Amniotic epithelial cell (primary cell): ENCODE data around the gene TEN1.
A peak's percentile ranks its signal among the peaks of the same experiment; 100 is the strongest.

Experiments used
- DNase-seq: peaks from one replicate; pipeline ENCODE4 v3.0.0-alpha.2; 2010; ENCODE audit warnings: low read depth

The TEN1 gene

DNA sequence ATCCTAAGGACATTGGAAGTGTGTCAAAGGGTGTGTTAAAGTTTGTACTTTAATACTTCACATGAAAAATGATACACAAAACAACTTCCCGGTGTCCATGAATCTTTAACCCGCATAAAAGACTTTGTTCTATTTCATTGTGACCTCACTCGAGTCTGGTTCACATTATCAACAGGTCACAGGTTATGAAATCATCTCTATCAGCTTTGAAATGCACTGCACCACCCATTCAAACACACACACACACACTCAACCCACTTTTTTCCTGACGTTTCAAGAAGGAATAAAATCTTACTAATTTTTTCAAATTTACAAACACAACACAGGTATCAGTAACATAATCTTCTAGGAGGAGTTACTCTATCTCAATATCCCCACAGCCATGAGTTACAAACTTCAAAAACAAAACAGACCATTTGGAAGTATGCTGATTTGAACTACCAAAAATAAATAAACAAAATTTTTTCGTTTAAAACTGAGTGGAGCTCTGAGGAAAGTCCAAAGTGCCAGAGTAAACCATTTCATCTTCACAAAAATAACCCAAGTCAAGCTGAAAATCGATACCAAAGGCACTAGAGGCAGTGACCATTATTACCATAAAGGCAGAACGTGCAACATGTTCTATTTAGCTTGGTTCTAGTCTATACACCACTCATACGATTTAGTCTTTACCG is 2.7 kb upstream of the TEN1 start:
- DNase-seq, result peak; percentile 41

DNA sequence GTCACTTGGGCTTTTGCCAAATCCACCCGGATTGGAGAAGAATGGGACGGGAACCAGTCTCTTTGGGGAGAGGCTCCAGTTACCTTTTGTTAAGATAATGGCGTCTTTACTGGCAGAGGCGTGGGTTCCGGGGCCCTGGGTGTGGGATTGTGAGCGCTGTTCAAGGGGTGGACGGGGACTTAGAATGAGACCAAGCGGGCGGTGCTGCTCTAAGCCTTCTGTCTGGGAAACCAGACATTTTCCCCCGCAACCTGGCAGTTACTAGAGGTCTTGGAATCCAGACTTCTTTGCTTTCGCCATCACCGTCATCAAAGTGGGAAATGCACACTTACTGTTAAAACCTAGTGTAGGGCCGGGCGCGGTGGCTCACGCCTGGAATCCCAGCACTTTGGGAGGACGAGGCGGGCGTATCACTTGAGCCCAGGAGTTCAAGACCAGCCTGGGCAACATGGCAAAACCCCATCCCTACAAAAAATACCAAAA is 706 bp downstream of the TEN1 start:
- DNase-seq, result peak; percentile 85

DNA sequence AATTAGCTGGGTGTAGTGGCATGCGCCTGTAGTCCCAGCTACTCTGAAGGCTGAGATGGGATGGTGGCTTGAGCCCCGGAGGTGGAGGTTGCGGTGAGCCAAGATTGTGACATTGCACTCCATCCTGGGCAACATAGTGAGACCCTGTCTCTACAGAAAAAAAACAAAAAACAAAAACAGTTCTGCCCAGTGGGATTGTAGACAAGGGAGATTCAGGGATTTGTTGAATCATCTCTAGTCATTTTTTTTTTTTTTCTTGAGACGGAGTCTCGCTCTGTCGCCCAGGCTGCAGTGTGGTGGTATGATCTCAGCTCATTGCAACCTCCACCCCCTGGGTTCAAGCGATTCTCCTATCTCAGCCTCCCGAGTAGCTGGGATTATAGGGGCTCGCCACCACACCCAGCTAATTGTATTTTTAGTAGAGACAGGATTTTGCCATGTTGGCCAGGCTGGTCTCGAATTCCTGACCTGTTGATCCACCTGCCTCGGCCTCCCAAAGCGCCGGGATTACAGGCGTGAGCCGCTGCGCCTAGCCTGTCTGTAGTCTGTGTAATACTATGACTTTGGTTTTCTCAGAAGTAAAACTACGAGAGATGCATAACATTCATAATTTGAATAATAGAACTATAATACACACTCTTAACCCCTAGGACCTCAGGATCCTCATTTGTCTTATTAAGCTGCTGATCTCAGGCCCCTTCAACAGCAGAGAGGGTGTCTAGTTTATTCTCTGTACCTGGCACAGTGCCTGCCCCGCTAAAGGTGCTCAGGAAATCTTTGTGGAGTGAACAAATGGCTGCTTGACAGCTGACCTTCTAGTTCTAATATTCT is 1.4 kb downstream of the TEN1 start:
- peak; percentile 30 for DNase-seq

DNA sequence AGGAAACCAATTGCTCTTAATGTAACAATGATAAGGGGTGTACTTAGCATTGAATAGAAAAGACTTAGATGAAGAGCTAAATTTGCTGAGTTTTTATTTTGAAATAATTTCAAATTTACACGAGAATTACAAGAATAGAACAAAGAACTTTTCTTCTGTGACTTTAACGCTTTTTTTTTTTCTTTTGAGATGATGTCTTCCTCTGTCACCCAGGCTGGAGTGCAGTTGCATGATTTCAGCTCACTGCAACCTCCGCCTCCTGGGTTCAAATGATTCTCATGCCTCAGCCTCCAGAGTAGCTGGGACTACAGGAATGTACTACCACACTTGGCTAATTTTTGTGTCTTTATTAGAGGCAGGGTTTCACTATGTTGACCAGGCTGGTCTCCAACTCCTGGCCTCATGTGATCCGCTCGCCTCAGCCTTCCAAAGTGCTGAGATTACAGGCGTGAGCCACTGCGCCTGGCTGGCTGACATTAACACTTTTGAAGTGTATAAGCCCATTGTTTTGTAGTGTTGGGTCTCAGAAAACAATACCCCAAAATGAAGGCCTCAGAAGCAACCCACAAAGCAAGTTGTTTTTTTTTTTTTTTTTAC is 2.1 kb downstream of the TEN1 start:
- DNase-seq, result no peak

DNA sequence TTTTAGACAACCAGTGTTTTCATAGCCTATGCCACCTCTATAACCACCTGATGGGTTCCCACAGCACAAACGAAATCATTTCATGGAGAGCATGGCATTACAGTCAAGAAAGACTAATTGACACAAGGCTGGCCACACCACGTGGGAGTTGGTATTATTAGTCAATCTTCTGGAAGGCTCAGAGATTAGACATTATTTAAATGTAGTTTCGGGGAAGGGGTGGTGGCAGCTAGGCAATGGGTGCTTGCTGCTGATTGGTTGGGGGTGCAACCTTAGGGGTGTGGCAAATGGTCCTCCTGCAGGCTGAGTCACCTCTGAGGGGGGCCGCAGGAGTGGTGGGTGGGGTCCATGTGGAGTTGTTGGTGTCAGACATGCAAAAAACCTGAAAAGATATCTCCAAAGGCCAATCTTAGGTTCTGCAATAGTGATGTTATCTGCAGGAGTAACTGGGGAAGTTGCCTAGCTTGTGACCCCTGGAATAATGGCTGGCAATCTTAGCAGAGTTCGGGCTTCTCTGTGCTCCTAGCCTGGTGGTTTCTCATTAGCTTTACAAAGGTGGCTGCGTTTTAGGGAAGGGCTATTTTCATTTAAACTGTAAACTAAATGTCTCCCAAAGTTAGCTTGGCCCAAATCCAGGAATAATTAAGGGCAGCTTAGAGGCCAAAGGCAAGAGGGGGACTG is 4.6 kb downstream of the TEN1 start:
- peak; percentile 81 for DNase-seq

DNA sequence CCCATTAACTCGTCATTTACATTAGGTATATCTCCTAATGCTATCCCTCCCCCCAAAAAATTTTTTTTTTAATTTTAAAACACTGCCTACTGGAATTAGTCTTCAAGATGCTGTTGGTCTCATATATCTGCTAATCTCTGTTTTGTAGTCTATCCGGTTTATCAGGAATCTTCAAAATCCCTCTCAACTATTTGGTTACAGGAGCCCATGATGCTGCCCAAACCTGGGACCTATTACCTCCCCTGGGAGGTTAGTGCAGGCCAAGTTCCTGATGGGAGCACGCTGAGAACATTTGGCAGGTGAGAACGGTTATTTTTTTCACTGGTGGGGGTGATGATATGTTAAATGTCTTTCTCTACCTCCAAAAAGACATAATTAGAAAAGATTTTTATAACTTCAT is 6.9 kb downstream of the TEN1 start:
- DNase-seq, result no peak

DNA sequence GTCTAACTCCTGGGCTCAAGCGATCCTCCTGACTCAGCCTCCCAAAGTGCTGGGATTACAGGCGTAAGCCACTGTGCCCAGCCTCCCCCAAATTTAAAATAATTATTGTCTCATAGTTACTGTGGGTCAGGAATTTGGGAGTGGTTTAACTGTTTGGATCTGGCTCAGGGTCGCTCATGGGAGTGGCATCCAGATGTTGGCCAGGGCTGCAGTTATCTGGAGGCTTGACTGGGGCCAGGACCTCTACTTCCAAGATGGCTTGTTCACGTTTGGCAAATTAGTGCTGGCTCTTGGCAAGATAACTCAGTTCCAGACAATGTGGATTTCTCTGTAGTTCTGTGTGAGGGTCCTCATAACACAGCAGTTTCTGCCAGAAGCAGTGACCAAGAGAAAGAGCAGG is 8.0 kb downstream of the TEN1 start:
- no peak for DNase-seq

DNA sequence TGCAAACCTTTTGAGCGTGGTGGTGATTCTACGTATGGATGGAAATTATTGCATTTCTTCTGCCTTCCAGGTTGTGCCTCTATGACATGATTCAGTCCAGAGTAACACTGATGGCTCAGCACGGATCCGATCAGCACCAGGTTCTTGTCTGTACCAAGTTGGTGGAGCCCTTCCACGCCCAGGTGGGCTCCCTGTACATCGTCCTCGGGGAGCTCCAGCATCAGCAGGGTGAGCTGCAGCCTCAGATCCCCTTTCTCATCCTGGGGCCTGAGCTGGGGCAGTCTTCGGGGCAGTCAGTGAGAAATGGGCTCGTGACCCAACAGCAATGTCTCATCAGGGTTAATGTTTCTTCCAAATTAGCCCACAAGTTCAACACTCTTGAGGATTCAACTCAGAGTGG is 12.4 kb downstream of the TEN1 start:
- DNase-seq, result no peak

DNA sequence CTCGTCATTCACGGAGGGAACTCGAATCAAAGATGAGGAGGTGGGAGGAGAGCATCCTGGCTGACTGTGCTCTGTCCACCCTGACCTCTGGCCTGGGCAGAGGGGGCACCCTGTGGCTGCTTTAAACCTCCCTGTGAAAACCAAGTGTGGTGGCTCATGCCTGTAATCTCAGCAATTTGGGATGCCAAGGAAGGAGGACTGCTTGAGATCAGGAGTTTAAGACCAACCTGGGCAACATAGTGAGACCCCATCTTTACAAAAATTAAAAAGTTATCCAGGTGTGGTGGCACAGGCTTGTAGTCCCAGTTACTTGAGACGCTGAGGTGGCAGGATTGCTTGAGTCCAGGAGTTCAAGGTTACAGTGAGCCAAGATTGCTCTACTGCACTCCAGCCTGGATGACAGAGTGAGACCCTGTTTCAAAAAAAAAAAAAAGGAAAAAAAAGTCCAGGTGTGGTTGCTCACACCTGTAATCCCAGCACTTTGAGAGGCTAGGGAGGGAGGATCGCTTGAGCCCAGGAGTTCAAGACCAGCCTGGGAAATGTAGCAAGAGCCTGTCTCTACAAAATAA is 15.8 kb downstream of the TEN1 start:
- no peak for DNase-seq

DNA sequence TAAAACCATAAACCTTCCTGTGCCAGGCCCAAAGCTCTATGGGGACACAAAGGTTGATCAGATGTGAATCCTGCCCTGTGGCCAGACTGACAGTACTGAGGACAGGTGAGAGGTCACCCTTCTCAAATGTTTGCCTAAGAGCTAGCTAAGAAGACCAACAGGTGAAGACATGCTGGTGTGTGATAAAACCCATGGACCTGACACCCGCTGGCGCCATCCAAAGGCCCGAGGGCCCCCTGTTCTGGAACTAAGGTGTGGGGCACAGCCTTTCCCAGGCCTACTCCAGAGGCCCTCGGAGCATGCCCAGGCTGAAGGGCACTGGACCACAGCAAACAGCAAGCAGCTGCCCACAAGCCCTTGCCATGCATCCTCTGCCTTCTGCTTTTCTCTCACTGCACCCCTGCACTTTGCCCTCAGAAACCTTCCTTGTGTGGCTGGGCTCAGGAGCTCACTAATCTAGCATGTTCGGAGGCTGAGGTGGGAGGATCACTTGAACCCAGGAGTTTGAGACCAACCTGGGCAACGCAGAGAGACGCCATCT is 16.4 kb downstream of the TEN1 start:
- no peak for DNase-seq

DNA sequence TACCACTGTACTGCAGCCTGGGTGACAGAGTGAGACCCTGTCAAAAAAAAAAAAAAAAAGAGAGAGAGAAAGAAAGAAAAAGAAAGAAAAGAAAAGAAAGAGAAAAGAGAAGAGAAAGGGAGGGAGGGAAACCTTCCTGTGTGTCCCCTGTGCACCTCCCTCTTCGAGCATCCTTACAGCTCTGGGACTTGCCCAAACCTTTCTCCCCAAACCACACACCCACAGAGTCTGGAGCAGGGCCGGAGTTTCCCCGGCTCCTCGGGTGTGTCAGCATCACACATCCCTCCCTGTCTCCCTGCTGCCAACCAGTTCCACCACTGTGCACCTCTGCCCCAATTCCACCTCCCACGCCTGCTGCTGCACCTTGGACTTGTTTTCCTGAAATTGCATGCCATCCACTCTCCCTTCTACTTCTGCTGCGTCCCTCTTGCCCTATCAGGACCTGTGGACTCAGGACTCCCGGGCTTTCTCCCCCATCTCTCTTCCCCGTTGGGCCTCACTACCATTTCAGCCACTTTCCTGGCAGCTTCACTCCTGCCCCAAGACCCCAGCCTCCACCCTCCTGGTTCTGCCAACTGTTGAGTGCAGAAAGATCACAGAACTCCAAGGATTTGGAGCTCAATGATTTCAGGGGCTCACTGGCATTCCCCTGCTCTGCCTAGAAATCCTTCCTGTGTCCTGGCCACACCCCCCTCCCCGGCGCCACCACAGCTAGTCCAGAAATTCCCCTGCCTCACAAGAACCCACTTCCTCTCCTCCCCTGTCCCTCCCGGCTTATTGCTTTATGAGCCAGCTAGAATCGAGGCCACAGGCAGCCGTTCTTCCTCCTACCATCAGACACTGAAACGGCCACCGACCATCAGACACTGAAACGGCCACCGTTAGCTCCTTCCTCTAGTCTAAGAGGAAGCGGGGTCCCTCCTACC is 17.9 kb downstream of the TEN1 start:
- DNase-seq, result peak; percentile 39

DNA sequence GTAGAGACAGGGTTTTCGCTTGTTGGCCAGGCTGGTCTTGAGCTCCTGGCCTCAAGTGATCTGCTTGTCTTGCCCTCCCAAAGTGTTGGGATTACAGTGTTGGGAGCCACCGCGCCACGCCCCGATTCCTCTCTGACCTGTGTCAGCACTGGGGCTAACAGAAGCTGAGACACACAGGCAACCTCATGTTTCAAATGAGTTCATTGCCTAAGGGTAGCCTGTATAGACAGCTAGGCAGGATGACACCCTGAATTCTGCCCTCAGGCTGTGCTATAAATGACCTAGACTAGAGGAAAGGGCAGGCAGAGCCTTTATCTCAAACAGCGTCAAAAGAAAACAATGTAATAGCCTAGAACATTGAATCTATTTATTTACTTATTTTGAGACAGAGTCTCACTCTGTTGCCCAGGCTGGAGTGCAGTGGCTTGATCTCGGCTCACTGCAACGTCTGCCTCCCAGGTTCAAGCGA is 19.3 kb downstream of the TEN1 start:
- no peak for DNase-seq

DNA sequence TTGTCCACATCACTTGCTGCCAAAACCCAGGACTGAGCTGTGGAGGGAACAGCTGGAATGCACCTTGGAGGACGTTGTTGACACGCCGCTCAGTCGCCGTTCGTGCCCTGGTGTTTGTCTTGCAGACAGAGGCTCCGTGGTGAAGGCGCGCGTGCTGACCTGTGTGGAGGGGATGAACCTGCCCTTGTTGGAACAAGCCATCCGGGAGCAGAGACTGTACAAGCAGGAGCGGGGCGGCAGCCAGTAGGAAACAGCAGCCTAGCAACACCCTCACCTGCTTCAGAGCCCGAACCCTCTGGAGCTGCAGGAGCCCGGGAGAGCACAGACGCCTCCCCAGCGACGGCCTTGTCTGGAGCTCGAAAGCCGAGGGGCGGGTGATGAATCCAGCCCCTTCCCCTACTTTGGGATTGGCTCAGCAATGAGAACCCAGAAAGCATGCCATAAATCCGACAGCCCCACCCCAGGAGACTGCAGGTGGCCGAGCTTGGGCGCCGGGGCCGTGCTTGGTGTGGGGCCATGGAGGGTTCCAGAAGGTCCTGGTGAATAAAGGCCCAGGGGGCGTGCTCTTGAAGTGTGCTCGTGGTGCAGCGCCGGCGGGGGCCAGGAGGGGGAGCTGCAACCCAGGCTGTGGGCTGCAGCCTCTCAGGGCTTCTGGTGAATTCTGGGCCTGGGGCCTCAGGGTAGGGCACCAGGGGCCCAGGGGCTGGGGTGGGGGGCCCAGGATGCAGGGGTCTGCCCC is 21.1 kb downstream of the TEN1 start:
- DNase-seq, result peak; percentile 11

DNA sequence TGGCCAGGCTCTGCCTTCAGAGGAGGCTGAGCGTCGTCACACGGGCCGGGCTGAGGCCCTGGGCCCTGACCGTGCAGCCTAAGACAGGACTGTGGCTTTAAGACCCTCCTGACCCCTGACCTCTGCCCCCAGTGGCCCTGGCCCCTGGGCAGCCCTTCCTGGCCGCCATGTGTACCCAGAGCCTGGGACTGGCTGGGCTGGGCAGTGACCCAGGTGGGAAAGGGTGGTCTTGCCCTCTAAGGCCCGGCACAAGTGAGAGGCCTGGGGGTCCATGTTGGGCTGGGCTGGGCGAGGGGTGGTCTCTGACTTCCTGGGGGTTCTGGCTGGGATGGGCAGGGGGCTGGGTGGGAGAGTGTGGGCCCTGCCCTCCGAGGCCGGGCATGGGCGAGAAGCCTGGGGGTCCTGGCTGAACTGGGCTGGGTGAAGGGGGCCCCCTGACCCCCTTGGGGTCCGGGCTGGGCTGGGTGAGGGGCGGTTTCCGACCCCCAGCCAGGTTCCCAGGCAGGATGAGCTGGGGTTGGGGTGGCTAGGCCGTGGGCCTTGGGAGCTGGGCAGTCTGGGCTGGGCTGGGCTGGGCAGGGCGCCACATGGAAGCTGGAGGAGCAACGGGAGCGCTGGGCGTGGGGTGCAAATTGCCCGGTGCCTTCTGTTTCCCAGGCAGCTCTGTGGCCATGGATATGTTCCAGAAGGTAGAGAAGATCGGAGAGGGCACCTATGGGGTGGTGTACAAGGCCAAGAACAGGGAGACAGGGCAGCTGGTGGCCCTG is 21.9 kb downstream of the TEN1 start, which contains the start of gene CDK3:
TSS of gene CDK3 (plus strand) at position 101 of the 767 bp plus-strand sequence. CDS start at position 672, 571 bp downstream.
- no peak for DNase-seq

DNA sequence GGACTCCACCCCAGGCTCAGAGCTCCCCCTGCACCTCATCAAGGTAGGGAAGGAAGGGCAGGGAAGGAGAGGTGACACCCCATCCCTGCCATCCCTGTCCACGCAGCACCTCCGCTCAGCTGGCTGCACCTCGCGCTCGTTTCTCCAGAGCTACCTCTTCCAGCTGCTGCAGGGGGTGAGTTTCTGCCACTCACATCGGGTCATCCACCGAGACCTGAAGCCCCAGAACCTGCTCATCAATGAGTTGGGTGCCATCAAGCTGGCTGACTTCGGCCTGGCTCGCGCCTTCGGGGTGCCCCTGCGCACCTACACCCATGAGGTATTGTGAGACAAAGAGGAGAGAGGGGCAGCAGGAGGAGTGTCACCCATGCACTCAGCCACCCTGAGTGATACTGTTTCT is 23.1 kb downstream of the TEN1 start:
- no peak for DNase-seq

DNA sequence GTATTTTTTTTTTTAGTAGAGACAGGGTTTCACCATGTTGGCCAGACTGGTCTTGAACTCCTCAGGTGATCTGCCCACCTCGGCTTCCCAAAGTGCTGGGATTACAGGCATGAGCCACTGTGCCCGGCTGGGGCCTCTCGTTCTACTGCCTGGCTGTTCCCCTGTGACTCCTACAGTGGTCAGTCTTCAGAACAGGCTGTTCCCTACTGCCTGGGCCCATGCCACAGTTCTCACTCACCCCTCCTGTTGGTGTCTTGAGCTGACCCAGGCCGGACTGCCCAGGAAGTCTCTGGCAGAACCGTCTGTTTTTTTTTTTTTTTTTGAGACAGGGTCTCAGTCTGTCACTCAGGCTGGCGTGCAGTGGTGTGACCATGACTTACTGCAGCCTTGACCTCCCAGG is 24.9 kb downstream of the TEN1 start:
- no peak for DNase-seq

DNA sequence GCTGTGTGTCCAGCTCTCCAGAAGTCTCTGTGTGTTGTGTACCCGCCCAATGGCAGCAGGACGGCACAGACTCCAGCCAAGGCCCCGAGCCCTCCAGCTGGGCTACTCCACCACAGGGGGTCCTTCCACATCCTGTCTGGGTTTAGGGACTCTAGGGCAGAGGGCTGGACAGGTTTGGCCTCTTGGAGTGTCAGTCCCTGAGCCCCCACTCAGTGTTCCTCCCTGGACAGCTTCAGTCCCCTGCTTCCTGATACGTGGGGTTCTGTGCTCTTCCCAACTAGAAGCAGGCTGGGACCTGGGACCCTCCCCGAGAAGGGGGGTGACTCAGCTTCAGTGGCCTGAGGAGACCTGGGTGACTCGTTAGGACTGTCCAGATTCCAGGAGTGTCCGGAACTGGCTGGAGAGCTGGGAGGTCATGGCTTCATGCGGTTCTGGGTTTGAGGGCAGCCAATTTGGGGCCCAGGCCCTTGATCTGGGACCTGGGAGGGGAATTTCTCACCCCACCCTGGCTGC is 25.8 kb downstream of the TEN1 start:
- no peak for DNase-seq

DNA sequence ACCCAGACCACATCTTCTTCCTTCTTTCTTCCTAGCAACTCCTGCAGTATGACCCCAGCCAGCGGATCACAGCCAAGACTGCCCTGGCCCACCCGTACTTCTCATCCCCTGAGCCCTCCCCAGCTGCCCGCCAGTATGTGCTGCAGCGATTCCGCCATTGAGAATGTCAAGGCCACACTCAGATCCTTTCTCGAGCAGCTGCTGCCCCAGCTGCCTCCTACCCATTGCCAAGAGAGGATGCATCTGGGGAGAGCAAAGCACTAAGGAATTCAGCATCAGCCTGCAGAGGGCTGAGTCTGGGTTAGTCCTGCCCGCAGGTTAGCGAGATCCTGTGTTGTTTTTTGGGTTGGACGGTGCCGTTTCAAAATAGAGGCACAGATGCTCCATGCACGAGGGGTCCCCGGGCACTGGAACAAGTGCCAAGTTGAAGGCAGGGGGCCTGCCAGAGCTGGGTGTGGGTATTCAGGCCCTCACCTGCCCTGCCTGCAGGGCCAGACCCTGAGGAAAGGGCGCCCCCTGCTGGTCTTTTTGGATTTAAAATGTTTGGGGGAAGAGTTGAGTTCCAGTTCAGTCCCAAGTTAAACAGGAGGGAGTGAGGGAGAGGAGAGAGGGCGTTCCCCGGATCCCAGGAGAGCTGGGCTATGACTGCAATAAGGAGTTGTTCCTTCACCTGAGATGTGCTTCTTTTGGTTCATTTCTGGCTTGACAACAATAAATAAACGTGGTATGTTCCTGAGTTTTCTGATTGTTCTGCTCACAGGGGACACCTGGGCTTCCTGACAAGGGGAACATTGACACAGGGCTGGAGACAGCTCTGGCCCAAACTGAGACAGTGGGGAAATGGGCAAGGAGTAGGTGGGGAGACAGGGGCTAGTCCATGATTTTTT is 26.5 kb downstream of the TEN1 start:
- peak; percentile 43 for DNase-seq
